ENCODE measurements around the gene KCNK10. TPM values are rescaled to one million over a fixed set of nuclear protein-coding genes. Genes with fewer than 3 reads are reported as not detected.

The KCNK10 gene
- not detected in 2 replicates for total RNA-seq

GRCh38 chr14:88323086-88323522, at the start of gene KCNK10:
TSS of gene KCNK10 (minus strand) at chr14:88323269. CDS start at chr14:88322798, 471 bp downstream.

Other genes with a start within 250 kb of the KCNK10 start
- gene SPATA7, start 62.4 kb upstream of the KCNK10 start, total RNA-seq: 14.1 and 26.3 TPM in 2 replicates
- gene PTPN21, start 231.7 kb upstream of the KCNK10 start, total RNA-seq: 5.2 and 5.7 TPM in 2 replicates
- 44.1 and 44.9 TPM in 2 replicates for gene ZC3H14, start 239.8 kb upstream of the KCNK10 start, total RNA-seq